Measurements from ENCODE around the gene DNAJB12.
"Not testable (repeated sequence)": the region's sequence is repeated elsewhere in the genome, so short reads cannot be mapped to it uniquely, and the experiment has no call there.

DNAJB12 gene

DNA sequence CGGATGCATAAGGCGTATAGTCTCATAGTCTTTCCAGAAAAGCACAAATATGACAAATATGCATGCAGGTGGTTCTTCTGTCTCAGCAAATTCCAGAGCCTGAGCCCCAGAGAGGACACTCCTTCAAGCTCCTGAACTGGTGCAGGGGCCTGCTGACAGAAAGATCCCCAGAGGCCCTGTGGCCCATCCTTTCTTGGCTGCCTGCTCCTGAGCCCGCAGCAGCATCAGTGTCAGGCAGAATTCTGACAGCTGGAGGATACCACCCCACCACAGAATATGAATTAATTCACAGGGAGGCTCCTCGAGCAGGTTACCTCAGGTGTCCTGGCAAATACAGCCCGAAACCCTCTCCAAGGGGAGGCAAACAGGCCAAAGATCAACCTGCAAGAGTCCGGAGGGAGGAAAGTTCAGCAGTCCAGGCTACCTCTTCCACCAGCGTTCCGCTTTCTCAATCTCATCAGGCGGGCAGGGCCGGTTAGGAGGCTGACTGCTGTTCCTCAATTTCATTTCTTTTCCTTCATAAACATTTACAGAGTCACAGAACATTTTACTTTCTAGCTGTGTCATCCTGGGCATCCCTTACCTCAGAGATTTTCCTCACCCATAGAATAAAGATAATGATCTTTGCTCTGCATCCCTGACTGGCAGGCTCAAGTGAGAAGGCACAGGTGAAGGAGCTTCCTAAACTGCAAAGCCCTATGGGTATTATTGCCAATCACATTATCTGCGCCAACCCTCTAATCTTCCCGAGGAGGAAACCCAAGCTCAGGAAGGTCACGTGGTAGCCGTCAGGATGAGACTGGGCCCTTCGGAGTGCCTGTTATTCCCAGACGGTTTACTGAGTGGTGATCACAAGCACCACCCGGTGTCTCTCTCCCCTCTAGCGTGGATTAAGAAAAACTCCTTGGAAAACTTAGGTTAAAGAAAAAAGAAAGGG is 1.4 kb downstream of the DNAJB12 start:
- peak; percentile 43 for DNase-seq

DNA sequence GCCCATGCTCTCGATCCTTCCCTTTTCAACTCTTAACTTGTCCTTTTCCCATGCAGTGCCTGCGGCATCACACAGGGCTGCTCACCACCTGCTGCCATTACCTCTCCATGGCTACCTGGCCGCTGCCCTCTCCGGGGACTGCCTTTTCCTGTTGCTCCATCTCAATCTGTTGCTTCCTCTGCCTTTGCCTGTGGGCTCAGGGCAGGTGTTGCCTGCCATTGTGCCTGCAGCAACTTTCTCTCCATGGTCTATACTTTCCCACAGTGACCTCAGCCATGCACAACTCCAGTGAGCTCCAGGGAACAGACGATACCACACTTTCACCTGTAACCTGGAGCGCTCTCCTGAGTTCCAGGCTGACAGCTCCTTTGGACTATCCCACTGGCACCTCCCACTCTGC is 3.2 kb downstream of the DNAJB12 start:
- DNase-seq: peak; percentile 63

DNA sequence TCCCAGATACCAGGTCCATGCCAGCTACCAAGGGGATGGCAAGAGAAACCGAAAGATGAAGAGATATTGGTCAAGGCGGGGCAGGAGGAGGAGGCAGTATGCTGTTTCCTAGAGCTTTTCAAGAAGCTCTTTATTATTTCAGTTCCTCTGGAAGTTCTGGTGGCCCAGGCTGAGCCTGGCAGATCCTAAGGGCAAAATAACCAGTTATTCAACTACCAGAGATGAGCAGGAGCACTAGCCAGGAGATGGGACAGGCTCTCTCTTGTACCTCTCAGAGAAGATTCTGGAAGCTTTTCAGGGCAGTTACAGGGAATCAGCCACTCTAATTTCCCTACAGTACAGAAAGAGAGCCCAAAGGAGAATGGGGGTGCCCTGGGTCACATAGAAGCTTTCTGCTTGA is 5.3 kb downstream of the DNAJB12 start:
- DNase-seq: no peak

- DNase-seq: no peak
Observed at GRCh38 chr10:72348282-72348681, 6.4 kb downstream of the DNAJB12 start.

GRCh38 chr10:72346117-72346516 is 8.6 kb downstream of the DNAJB12 start:
- not testable (repeated sequence) for DNase-seq

DNA sequence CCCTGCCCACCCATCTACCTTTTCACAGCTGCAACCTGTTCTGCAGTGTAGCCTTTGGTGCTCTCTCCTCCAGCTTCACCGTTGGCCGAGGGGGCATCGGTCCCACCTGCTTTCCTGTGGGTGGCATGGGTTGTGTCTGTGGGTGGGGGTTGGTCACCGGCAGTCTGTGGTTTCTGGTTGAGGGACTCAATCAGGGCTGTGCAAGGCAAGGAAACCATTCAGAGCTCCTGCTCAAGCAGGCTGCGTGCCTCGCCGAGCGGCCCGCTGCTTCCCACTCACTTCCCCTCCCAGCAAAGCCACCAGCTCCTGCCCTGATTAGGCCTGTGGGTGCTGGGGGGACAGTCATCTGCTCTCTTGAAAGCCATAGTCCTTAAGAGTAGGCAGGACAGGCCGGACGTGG is 9.8 kb downstream of the DNAJB12 start:
- no peak for DNase-seq

DNA sequence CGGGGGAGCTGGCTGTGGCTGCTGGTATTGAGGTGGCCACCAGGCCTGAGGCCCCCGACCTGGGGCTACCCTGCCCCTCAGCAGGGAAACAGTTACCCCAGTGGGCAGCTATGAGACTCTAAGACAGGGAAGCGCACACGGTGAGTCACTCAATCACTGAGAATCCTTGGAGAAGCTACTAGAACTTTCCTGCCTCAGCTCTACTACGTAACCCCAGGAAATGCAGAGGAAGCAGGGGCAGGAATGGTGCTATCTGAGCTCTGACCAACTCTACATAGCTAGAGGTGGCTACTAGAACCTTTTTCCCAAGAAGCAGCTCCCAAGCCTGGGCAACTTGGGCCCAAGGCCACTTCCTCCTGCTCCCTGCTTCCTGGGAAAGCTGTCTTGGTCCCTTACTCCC is 11.8 kb downstream of the DNAJB12 start:
- no peak for DNase-seq

DNA sequence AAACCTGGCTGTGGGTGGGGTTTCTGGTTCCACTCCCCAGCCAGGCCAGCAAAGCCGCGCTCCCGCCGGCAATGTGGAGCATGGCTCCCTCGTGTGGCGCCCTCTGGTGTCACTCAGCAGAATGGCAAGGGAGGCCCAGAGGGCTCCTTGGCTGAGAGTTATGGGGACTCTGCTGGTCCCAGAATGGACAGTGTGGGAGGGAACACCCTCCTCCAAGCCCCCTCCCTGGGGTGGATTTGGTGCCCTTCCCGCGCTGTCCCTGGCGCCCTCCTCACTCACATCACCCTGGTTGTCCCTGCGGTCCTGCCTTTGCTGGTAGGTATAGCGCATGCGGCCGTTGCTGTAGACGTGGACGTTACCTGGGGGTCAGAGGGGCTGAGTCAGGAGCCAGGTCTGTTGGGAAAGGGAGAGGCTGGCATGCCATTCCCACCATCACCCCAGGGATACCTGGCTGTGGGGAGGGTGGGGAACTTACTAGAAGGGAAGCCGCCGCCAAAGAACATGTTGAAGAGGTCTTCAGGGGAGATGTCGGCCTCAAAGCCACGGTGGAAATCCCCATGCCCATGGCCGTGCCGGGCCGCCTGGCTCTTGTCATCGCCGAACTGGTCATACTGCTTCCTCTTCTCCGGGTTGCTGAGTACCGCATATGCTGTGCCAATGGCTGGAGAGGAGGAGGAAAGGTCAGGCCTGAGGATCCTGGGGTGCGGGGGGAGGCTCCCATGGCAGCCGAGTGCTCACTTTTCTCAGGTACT is 14.0 kb downstream of the DNAJB12 start:
- DNase-seq: peak; percentile 50

- DNase-seq: no peak
Observed at GRCh38 chr10:72338180-72338579, 16.5 kb downstream of the DNAJB12 start.

GRCh38 chr10:72337722-72338121 is 17.0 kb downstream of the DNAJB12 start:
- DNase-seq: no peak

GRCh38 chr10:72337039-72337629 is 17.6 kb downstream of the DNAJB12 start:
- DNase-seq: peak; percentile 76

DNA sequence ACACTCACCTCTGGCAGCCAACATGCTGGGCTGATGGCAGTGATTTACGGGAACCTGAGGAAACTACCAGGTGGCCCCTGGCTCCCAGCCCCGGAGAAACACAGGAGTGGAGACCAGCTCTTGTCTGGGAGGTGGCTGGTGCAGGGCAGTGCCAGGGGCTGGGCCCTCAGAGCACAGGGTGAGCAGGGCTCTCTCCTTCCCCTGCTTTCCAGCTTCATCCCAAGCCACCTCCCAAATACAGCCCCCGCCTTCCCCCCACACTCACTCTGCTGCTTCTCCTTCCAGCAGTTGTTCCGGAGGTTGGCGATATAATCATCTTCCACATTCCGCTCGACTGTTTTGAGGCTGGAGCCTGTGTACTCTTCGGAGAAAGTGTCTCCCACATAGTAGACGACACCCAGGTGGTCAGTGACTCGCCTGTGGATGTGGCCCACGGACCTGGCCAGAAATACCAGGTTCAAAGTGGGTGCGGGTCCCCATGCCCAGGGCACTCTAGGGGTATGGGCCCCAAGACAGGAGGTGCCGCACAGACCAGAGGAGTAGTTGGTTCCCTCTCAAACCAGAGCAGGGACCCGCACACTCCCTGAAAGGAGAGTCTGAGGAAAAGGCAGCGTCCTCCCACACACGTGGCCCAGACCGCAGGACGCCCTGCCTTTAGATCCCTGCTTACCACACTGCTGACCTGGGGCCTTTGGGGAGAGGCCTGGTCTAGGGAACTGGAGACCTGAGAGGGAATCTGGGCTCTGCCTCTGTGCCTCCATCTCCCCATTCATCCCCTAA is 18.3 kb downstream of the DNAJB12 start:
- peak; percentile 31 for DNase-seq

GRCh38 chr10:72335394-72336258 is 19.1 kb downstream of the DNAJB12 start:
- peak; percentile 44 for DNase-seq

DNA sequence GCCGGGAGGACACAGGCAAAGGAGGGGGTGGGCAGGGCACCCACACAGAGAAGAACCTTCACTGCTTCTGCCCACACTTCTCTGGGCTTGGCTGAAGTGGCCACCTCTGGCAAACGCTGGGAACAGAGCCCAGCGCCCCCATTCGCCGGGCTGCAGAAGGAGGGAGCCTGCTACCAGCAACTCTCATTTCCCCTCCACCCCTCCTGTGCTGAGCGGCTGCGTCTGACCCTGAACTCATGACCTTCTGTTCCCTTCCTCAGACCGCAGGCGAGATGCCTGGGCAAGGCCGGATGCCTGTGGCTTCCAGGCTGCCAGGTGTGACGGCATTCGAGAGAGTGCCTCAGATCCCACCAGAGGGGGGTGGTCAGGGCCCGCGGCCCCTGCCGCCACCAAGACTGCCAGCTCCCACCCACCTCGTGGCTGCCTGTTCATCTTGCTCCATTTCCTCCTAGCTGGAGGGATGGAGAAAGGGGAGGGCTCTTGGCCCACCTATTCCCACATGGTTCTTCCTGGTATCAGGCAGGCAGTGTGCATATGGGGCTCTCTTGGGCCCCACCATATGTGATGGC is 19.8 kb downstream of the DNAJB12 start:
- DNase-seq: peak; percentile 66

GRCh38 chr10:72334196-72334824 is 20.4 kb downstream of the DNAJB12 start:
- peak; percentile 94 for DNase-seq

- no peak for DNase-seq
Observed at GRCh38 chr10:72333112-72334015, 21.4 kb downstream of the DNAJB12 start.

- DNase-seq: peak; percentile 50
Observed at GRCh38 chr10:72332423-72333111, 22.2 kb downstream of the DNAJB12 start.

DNA sequence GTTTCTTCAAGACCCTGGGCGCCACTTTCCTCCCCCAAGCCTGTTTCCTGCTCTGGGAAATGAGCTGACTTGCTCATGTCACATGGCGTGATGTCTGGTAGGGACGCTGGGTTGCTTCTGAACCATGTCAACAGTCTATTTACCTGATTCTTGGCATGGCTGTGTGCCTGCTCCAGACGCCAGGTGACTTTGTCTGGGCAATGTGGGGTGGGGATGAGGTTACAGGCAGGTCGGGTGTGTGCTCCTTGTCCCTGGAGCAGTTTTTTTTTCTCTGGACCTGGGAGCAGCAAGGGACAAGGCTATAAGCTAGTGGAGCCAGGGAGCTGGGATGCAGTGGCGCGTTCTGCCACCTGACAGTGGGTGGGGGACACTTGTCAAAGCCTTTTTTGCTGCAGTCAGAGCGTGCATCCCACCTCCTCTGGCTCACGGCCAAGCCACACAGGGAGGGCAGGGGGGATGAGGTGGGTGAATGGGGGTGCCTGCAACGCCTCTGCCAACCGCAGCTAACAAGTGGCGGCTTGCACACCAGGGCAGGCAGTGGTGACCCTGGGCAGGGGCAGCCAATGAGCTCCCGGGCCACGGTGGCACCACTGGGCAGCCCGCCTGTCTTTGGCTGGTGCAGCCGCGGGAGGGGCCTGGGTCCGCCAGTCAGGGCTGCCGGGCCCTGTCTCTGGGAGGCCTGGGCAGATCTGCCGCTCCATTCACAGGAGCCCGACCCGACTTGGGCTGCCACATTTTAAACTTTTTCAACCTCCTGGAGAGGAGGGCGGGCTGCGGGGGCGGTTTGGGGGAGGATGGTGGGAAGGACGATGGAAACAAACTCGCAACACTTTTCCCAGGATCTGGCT is 22.9 kb downstream of the DNAJB12 start:
- DNase-seq: peak; percentile 97

Data from NCI-H69 (cell line).